Activated CD8-positive, alpha-beta memory T cell treated with anti-CD3 and anti-CD28 coated beads for 1 hour (primary cell): ENCODE data around the gene PRM3.
A peak's percentile ranks its signal among the peaks of the same experiment; 100 is the strongest.
"Not testable (repeated sequence)": the region's sequence is repeated elsewhere in the genome, so short reads cannot be mapped to it uniquely, and the experiment has no call there.

Experiments
- DNase-seq, 2 donors: peaks; one replicate each; pipeline ENCODE4 v3.0.0-alpha.2; 2020; ENCODE audit warnings: low read depth in 1 of 2; ENCODE audit errors: extremely low read depth in 1 of 2

PRM3 gene

GRCh38 chr16:11306381-11306780 lies 33.0 kb upstream of the PRM3 start:
- DNase-seq = no peak

- DNase-seq = no peak
Measured at GRCh38 chr16:11303405-11304138, 30.1 kb upstream of the PRM3 start.

- no peak for DNase-seq
Measured at GRCh38 chr16:11302977-11303376, 29.5 kb upstream of the PRM3 start.

GRCh38 chr16:11301645-11302501 lies 28.4 kb upstream of the PRM3 start:
- no peak for DNase-seq

GRCh38 chr16:11300560-11300892 lies 27.1 kb upstream of the PRM3 start:
- DNase-seq = no peak

GRCh38 chr16:11299865-11300559 lies 26.6 kb upstream of the PRM3 start:
- DNase-seq = no peak

GRCh38 chr16:11298950-11299547 lies 25.6 kb upstream of the PRM3 start:
- not testable (repeated sequence) for DNase-seq

GRCh38 chr16:11298143-11298900 lies 24.9 kb upstream of the PRM3 start:
- no peak for DNase-seq

GRCh38 chr16:11297492-11298142 lies 24.2 kb upstream of the PRM3 start:
- DNase-seq = peak; percentile 31 to 51

- DNase-seq = no peak
Measured at GRCh38 chr16:11296706-11297491, 23.5 kb upstream of the PRM3 start.

- DNase-seq = no peak
Measured at GRCh38 chr16:11296351-11296705, 22.9 kb upstream of the PRM3 start.

- no peak for DNase-seq
Measured at GRCh38 chr16:11295672-11296071, 22.2 kb upstream of the PRM3 start.

GRCh38 chr16:11292076-11292748 lies 18.8 kb upstream of the PRM3 start:
- no peak for DNase-seq

- DNase-seq = no peak
Measured at GRCh38 chr16:11291091-11291703, 17.8 kb upstream of the PRM3 start.

- DNase-seq = no peak
Measured at GRCh38 chr16:11290102-11290893, 16.9 kb upstream of the PRM3 start.

GRCh38 chr16:11289696-11290095 lies 16.3 kb upstream of the PRM3 start:
- DNase-seq = not testable (repeated sequence)

GRCh38 chr16:11289202-11289601 lies 15.8 kb upstream of the PRM3 start:
- DNase-seq = no peak

- DNase-seq = no peak
Measured at GRCh38 chr16:11285842-11286241, 12.4 kb upstream of the PRM3 start.
